ENCODE measurements around the gene TXNDC17.

Gene TXNDC17

DNA sequence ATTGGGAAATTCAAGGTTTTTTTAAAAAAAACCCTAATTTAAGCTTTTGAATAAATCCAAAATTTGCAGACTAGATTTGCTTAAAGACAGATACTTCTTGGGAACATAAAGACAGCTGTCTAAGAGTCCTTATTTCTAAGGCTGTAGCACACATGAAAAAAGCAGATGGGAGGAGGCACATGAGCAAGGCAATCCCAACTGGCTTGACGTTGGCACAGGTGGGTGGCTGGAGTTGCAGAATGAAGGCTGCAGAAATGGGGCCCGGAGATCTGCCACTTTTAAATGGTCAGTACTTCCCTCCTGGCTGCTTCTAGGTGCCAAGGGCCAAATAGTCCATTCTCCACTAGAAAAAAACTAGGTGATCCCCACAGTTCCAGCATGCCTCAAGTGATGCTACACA is 4.8 kb upstream of the TXNDC17 start:
- TF ChIP-seq SUZ12 (IDR thresholded peaks at IDR 0.05; ENCODE audit: extremely low read depth, insufficient read depth, insufficient read length) (no peak), YY1 (IDR thresholded peaks at IDR 0.05; ENCODE audit: insufficient read depth, insufficient read length) (no peak), ZNF274 (IDR thresholded peaks at IDR 0.05; ENCODE audit: low read depth, low read length) (no peak)
- H3K27me3 ChIP-seq (ENCODE audit: insufficient read depth, insufficient read length), result peaks cover 10% of the 10 kb centered on the region
- H3K9me3 ChIP-seq (ENCODE audit: insufficient read depth, low read length), result no peaks in the 10 kb centered on the region
- DNase-seq (ENCODE audit: low read depth, low spot score), result no peak
- H3K4me3 ChIP-seq (ENCODE audit: insufficient read length, low read depth), result no peak overlapping the region
- H3K36me3 ChIP-seq (ENCODE audit: insufficient read depth, insufficient read length, low read length), result peaks cover 54% of the 10 kb centered on the region
- H3K4me1 ChIP-seq (ENCODE audit: insufficient read depth, insufficient read length), result peaks cover 11% of the 10 kb centered on the region
- no peak overlapping the region for H3K9ac ChIP-seq (ENCODE audit: insufficient read length, low read depth)

DNA sequence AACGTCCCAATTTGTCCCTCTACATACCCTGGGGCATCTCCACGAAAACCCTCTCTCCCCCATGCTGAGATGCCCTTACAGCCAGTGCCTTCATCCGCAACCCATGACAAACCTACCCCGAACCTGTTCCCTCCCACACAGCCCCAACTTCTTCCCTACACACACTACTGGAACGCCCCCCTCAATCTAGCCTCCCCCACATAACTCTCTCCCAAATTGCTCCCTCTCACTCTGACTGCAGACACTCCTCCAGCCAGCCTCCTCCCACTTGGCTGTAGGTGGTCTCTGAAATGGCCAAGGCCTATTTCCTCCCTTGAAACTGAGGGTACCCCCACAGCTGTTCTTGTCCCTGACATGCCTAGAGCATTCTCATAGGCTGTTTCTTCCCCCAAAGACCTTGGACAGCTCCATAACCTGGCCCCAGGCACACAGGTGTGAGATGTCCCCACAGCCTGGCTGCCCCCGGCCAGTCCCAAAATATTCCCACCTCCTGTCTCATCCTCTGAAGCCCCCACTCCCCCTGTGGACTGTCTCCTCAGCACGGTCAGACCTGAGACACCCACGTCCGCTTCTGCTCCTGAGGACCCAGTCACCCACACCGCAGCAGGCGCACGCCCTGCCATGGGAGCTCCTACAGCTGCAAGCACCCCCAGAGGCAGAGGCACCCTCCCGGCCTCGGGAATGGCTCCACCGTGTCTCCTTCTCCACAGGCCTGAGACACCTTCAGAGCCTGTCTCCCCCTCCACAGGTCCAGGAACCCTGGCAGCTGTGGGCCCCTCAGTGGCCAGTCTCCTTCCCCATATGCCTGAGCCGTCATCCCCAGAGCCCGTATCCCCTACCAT is 4.0 kb upstream of the TXNDC17 start:
- Histone ChIP-seq H3K4me3 (ENCODE audit: insufficient read length, low read depth) (no peak overlapping the region), H3K36me3 (ENCODE audit: insufficient read depth, insufficient read length, low read length) (peaks cover 46% of the 10 kb centered on the region), H3K27me3 (ENCODE audit: insufficient read depth, insufficient read length) (peaks cover 10% of the 10 kb centered on the region), H3K4me1 (ENCODE audit: insufficient read depth, insufficient read length) (peaks cover 11% of the 10 kb centered on the region), H3K9ac (ENCODE audit: insufficient read length, low read depth) (no peak overlapping the region), H3K9me3 (ENCODE audit: insufficient read depth, low read length) (no peaks in the 10 kb centered on the region)
- no peak for DNase-seq (ENCODE audit: low read depth, low spot score)
- TF ChIP-seq SUZ12 (IDR thresholded peaks at IDR 0.05; ENCODE audit: extremely low read depth, insufficient read depth, insufficient read length) (no peak), YY1 (IDR thresholded peaks at IDR 0.05; ENCODE audit: insufficient read depth, insufficient read length) (no peak), ZNF274 (IDR thresholded peaks at IDR 0.05; ENCODE audit: low read depth, low read length) (no peak)

DNA sequence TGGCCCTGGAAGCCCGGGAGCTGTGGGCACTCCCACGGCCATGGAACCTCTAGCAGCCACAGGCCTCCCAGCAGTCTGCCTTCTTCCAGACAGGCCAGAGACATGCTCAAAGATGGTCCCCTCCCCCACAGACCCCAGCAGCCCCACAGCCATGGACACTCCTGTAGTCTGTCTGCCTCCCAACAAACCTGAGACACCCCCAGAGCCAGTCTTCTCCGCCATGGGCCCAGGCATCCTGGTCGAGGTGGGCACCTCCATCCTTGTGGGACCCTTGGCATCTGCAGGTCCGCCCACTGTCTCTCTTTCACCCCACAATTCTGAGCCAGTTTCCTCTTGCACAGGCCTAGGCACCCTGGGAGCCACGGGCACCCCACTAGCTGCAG is 3.4 kb upstream of the TXNDC17 start:
- no peak for DNase-seq (ENCODE audit: low read depth, low spot score)
- Histone ChIP-seq H3K9ac (ENCODE audit: insufficient read length, low read depth) (no peak overlapping the region), H3K27me3 (ENCODE audit: insufficient read depth, insufficient read length) (peaks cover 10% of the 10 kb centered on the region), H3K9me3 (ENCODE audit: insufficient read depth, low read length) (no peaks in the 10 kb centered on the region), H3K36me3 (ENCODE audit: insufficient read depth, insufficient read length, low read length) (peaks cover 45% of the 10 kb centered on the region), H3K4me3 (ENCODE audit: insufficient read length, low read depth) (no peak overlapping the region), H3K4me1 (ENCODE audit: insufficient read depth, insufficient read length) (peaks cover 11% of the 10 kb centered on the region)
- TF ChIP-seq ZNF274 (IDR thresholded peaks at IDR 0.05; ENCODE audit: low read depth, low read length) (no peak), YY1 (IDR thresholded peaks at IDR 0.05; ENCODE audit: insufficient read depth, insufficient read length) (no peak), SUZ12 (IDR thresholded peaks at IDR 0.05; ENCODE audit: extremely low read depth, insufficient read depth, insufficient read length) (no peak)

DNA sequence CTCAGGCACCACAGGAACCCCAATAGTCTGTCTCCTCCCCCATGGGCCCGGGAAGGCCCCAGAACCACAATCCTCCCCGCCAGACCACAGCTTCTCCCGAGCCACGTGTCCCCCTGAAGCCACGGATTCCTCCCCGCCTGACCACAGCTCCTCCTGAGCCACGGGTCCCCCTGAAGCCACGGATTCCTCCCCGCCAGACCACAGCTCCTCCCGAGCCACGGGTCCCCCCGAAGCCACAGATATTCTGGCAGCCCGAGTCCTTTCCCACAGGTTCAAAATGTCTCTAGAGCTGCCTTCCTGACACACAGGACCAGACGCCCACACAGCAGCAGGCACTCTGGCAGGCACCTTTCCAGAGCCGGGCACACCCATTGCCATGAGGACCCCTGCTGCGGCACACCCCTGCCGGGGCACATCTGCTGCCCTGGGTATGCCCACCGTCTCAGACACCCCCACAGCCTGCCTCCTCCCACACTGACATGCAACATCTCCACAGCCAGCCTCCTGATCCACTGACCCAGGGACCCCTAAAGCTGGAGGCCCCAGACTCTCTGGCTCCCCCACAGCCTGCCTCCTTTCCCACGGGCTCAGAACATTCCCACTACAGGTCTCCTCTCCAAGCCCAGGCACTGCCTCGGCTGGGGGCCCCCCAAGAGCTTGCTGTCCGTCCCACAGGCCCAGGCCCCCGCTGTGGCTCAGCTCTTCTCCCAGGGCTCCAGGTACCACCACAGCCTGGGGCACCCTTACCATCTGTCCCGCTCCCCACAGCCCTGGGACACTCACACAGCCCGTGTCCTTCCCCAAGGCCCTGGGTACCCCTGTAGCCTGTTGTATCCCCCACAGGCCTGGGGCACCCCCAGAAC is 2.6 kb upstream of the TXNDC17 start:
- H3K4me1 ChIP-seq (ENCODE audit: insufficient read depth, insufficient read length), result peaks cover 11% of the 10 kb centered on the region
- peak overlapping the region; percentile 93 for H3K9ac ChIP-seq (ENCODE audit: insufficient read length, low read depth)
- TF ChIP-seq YY1 (IDR thresholded peaks at IDR 0.05; ENCODE audit: insufficient read depth, insufficient read length) (no peak), SUZ12 (IDR thresholded peaks at IDR 0.05; ENCODE audit: extremely low read depth, insufficient read depth, insufficient read length) (no peak), ZNF274 (IDR thresholded peaks at IDR 0.05; ENCODE audit: low read depth, low read length) (no peak)
- DNase-seq (ENCODE audit: low read depth, low spot score), result no peak
- peaks cover 10% of the 10 kb centered on the region for H3K27me3 ChIP-seq (ENCODE audit: insufficient read depth, insufficient read length)
- H3K9me3 ChIP-seq (ENCODE audit: insufficient read depth, low read length), result no peaks in the 10 kb centered on the region
- H3K36me3 ChIP-seq (ENCODE audit: insufficient read depth, insufficient read length, low read length), result peaks cover 45% of the 10 kb centered on the region
- H3K4me3 ChIP-seq (ENCODE audit: insufficient read length, low read depth), result no peak overlapping the region

DNA sequence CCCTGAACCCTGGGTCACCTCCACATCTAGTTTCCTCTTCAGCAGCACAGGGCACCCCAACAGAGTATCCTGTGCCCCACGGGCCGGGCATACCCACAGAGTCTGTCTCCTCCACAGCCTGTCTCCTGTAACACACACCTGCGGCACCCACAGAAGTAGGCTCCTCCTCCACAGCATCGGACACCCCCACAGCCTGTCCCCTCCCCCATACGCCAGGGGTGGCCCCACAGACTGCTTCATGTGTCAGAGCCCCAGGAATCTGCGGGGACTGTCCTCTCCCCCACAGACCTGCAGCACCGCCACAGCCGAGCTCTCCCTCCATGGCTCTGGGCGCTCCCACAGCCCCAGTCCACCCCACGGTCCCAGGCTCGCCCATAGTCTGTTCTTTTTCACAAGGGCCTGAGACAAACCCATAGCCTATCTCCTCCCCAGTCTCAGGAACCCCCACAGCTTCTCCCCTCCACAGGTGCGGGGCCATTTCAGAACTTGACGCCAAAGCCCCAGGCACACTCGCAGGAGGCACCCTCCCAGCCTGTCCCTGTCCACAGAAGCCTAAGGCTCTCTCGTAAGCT is 1.8 kb upstream of the TXNDC17 start:
- TF ChIP-seq SUZ12 (IDR thresholded peaks at IDR 0.05; ENCODE audit: extremely low read depth, insufficient read depth, insufficient read length) (no peak), ZNF274 (IDR thresholded peaks at IDR 0.05; ENCODE audit: low read depth, low read length) (no peak), YY1 (IDR thresholded peaks at IDR 0.05; ENCODE audit: insufficient read depth, insufficient read length) (no peak)
- Histone ChIP-seq H3K36me3 (ENCODE audit: insufficient read depth, insufficient read length, low read length) (peaks cover 47% of the 10 kb centered on the region), H3K4me3 (ENCODE audit: insufficient read length, low read depth) (peak overlapping the region; percentile 73), H3K4me1 (ENCODE audit: insufficient read depth, insufficient read length) (peaks cover 11% of the 10 kb centered on the region), H3K27me3 (ENCODE audit: insufficient read depth, insufficient read length) (peaks cover 10% of the 10 kb centered on the region), H3K9ac (ENCODE audit: insufficient read length, low read depth) (peak overlapping the region; percentile 93), H3K9me3 (ENCODE audit: insufficient read depth, low read length) (no peaks in the 10 kb centered on the region)
- DNase-seq (ENCODE audit: low read depth, low spot score), result no peak

DNA sequence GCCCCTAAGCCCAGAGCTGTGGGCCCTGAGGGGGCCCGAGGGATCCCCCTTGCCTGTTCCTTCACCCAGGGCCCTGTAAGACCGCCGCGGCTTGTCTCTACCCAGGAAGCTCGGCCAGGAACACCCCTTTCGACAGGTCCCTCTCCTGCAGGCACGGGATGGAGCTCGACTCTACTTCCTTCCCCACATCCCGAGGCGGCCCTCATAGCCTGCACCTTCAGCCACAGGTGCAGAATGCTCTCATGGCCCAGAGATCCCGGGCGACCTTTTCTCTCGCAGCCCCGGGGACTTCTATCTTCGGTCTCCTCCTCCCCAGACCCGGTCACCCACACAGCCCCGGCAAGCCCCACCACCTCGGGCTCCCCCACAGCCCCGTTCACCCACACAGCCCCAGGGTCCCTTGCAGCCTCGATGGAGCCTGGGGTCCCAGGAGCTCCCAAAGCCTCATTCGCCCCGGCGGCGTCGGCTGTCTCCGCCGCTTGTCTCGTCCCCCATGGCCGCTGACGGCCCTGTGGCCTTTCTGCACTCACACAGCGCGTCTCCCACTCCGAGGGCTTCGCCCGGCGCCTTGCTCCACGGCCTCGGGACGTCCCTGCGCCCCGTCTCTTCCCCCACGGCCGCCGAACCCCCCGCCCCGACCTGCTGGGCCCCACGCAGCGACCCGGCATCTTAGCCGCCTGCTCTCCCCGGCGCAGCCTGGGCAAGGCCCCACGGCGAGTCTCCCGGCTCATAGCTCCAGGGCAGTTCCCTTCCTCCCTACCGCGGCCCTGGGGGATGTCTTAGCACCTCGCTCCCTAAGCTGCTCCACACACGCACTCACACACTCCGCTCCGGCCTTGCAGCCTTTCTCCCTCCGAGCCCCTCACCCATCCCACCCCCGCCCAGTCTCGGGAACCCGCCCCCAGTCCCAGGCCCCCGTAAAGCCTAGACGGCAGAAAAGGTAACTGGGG is 999 bp upstream of the TXNDC17 start:
- peaks cover 11% of the 10 kb centered on the region for H3K4me1 ChIP-seq (ENCODE audit: insufficient read depth, insufficient read length)
- no peak for DNase-seq (ENCODE audit: low read depth, low spot score)
- H3K9ac ChIP-seq (ENCODE audit: insufficient read length, low read depth), result peak overlapping the region; percentile 93
- peak overlapping the region; percentile 73 for H3K4me3 ChIP-seq (ENCODE audit: insufficient read length, low read depth)
- H3K9me3 ChIP-seq (ENCODE audit: insufficient read depth, low read length), result no peaks in the 10 kb centered on the region
- peaks cover 10% of the 10 kb centered on the region for H3K27me3 ChIP-seq (ENCODE audit: insufficient read depth, insufficient read length)
- TF ChIP-seq ZNF274 (IDR thresholded peaks at IDR 0.05; ENCODE audit: low read depth, low read length) (no peak), SUZ12 (IDR thresholded peaks at IDR 0.05; ENCODE audit: extremely low read depth, insufficient read depth, insufficient read length) (no peak), YY1 (IDR thresholded peaks at IDR 0.05; ENCODE audit: insufficient read depth, insufficient read length) (no peak)
- H3K36me3 ChIP-seq (ENCODE audit: insufficient read depth, insufficient read length, low read length), result peaks cover 45% of the 10 kb centered on the region

Measured in NT2/D1 (cell line).